DND-41 (cell line): ENCODE data around the gene HOXA4.

Experiments
- ATAC-seq: fragments of 200-7000 bp; cut with Tn5 transposase; 3 replicates; pipeline ENCODE4 v1.9.1; 2021; ENCODE audit warnings: low read depth; ENCODE audit not compliant: insufficient read depth
- DNase-seq: peaks from one replicate; pipeline ENCODE4 v3.0.0-alpha.2; 2020
- H2AFZ ChIP-seq: 2 replicates; pipeline ENCODE4 v1.6.0; 2012; ENCODE audit warnings: low read depth, low read length
- H3K27ac ChIP-seq: 2 replicates; pipeline ENCODE4 v1.5.1; 2012; ENCODE audit warnings: low read length, inconsistent platforms
- H3K27me3 ChIP-seq: fragments of 200-600 bp; sonication (generic); 2 replicates; pipeline ENCODE4 v1.6.0; 2012; ENCODE audit warnings: low read length, mild to moderate bottlenecking, inconsistent platforms; ENCODE audit not compliant: insufficient read depth, poor library complexity
- H3K36me3 ChIP-seq: 2 replicates; pipeline ENCODE4 v1.5.1; 2012; ENCODE audit warnings: low read length, inconsistent platforms; ENCODE audit not compliant: insufficient read depth
- H3K4me1 ChIP-seq: 2 replicates; pipeline ENCODE4 v1.5.1; 2012; ENCODE audit warnings: mild to moderate bottlenecking, low read length; ENCODE audit not compliant: insufficient read depth
- H3K4me2 ChIP-seq: 2 replicates; pipeline ENCODE4 v1.6.0; 2012; ENCODE audit warnings: mild to moderate bottlenecking, moderate library complexity, low read length, inconsistent platforms; ENCODE audit not compliant: insufficient read depth
- H3K4me3 ChIP-seq, 2 experiments: fragments of 200-600 bp in 1 of 2; shearing (Covaris generic) in 1 of 2; 2 replicates each; pipeline ENCODE4 v1.5.1; 2012 to 2016; ENCODE audit warnings: inconsistent platforms in 2 of 2, low read length in 2 of 2, mild to moderate bottlenecking in 2 of 2, low read depth in 1 of 2, moderate library complexity in 1 of 2
- H3K79me2 ChIP-seq: 2 replicates; pipeline ENCODE4 v1.6.0; 2012; ENCODE audit warnings: low read length, inconsistent platforms; ENCODE audit not compliant: insufficient read depth
- H3K9ac ChIP-seq: 2 replicates; pipeline ENCODE4 v1.6.0; 2012; ENCODE audit warnings: low read depth, mild to moderate bottlenecking, inconsistent platforms, low read length, moderate library complexity
- H3K9me3 ChIP-seq: 2 replicates; pipeline ENCODE4 v1.5.1; 2012; ENCODE audit warnings: low read length, moderate library complexity, mild to moderate bottlenecking, inconsistent platforms; ENCODE audit not compliant: insufficient read depth, severe bottlenecking
- H4K20me1 ChIP-seq: 2 replicates; pipeline ENCODE4 v1.6.0; 2012; ENCODE audit warnings: low read length; ENCODE audit not compliant: insufficient read depth
- EZH2 ChIP-seq: IDR thresholded peaks from 3 replicates; pipeline ENCODE4 v1.6.1; 2012; ENCODE audit warnings: borderline replicate concordance, low read depth, mild to moderate bottlenecking, moderate library complexity, low read length, inconsistent platforms; ENCODE audit not compliant: severe bottlenecking
- TF ChIP-seq, protein P1 (sequence below): IDR thresholded peaks from 2 replicates; pipeline ENCODE4 v1.5.1; 2012; ENCODE audit warnings: borderline replicate concordance, low read length, moderate library complexity, mild to moderate bottlenecking; ENCODE audit not compliant: poor library complexity, severe bottlenecking; ENCODE audit errors: extremely low read depth

The HOXA4 gene

DNA sequence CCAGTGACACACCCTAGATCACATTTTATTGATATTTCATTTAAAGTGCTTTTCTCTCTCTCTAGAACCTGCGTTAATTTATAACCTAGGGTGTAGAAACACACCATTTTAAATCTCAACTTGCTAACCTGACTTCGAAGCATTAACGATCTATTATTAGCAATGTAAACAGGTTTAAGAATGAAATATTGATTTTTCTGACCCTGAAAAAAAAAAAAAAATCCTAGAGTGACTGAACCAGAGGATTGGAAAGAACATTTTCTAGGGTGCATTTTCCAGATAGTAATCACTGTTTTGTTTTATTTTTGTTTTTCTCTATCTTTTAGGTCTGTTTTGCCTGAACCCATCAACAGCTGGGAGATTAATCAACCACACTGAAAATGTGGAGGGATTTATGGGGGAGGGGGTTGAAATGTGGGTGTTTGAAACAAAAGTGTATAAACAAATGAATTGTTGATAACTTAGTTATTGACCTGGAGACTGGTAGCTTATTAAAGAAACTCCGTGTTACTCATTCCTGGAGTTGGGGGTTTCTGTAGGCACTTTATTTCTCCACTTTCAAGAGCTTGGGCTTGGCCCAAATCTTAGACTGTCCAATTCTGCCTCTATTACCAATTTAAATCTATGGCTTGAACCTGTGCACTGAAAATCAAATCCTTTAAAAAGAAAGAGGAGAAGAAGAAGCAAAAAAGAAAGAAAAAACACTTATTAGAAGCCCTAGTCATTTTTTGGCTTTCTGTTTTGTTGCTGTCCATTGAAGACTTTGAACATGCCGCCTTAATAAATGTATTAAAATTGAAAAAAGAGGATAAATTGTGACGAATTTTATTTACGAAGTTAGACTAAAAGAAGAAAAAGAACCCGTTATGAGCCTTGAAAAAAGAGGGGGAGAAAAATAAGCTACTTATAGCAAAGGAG, 30.8 kb downstream of the HOXA4 start:
- H4K20me1 ChIP-seq = no peaks in the 10 kb centered on the region
- TF ChIP-seq, protein P1, sequence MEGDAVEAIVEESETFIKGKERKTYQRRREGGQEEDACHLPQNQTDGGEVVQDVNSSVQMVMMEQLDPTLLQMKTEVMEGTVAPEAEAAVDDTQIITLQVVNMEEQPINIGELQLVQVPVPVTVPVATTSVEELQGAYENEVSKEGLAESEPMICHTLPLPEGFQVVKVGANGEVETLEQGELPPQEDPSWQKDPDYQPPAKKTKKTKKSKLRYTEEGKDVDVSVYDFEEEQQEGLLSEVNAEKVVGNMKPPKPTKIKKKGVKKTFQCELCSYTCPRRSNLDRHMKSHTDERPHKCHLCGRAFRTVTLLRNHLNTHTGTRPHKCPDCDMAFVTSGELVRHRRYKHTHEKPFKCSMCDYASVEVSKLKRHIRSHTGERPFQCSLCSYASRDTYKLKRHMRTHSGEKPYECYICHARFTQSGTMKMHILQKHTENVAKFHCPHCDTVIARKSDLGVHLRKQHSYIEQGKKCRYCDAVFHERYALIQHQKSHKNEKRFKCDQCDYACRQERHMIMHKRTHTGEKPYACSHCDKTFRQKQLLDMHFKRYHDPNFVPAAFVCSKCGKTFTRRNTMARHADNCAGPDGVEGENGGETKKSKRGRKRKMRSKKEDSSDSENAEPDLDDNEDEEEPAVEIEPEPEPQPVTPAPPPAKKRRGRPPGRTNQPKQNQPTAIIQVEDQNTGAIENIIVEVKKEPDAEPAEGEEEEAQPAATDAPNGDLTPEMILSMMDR = no peak
- TF ChIP-seq EZH2 = no peak
- no peaks in the 10 kb centered on the region for H3K79me2 ChIP-seq
- no peaks in the 10 kb centered on the region for H3K36me3 ChIP-seq
- no peak overlapping the region for H3K27ac ChIP-seq
- H3K27me3 ChIP-seq = no peaks in the 10 kb centered on the region
- H2AFZ ChIP-seq = no peak overlapping the region
- H3K9me3 ChIP-seq = no peaks in the 10 kb centered on the region
- ATAC-seq = no peak
- DNase-seq = no peak
- H3K4me2 ChIP-seq = no peak overlapping the region
- no peak overlapping the region for H3K9ac ChIP-seq
- H3K4me1 ChIP-seq = no peaks in the 10 kb centered on the region
- no peak overlapping the region for H3K4me3 ChIP-seq

DNA sequence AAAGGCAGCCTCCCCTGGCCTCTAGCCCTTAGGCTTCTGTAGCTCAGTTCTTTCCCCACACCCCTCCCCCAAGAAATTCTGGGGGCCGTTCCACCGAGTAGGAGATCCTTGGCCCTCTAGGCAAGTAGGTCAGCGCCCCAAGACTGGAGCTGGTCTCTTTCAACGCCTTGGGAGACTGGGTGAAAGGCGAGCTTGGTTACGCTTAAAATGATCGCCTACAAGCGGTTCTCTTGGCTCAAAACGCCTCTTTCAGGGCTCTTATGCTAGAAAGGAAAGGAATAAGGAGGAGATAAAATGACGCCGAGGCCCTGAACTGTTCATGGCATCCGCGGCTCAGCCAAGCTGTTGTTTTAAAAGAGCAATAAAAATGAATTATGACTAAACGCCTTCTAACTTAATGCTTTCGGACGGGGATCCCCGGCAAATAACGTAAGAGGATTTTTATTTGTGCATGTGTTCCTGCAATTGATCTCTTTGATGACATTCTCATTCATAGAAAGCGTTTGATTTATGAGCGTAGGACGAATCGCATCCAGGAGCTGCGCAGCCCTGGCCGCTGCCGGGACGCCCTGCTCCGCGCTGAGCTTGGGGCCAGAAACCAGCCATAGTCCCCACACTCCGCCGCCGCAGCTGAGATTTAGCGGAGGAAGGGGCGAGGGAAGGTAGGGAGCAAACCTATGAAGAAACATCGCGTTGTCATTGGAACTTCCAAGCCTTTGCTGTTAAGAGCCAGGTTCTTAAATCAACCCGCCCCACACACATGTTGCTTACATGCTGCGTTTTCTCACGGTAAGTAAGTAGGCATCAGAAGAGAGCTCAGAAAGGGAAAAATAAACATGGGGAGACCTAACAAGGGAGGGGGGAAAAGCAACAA, 31.7 kb downstream of the HOXA4 start:
- TF ChIP-seq EZH2 = no peak
- TF ChIP-seq, protein P1 = no peak
- Histone ChIP-seq H3K9ac (no peak overlapping the region), H3K79me2 (no peaks in the 10 kb centered on the region), H3K4me3 (no peak overlapping the region), H4K20me1 (no peaks in the 10 kb centered on the region), H3K9me3 (no peaks in the 10 kb centered on the region), H3K4me1 (no peaks in the 10 kb centered on the region), H2AFZ (no peak overlapping the region), H3K36me3 (no peaks in the 10 kb centered on the region), H3K4me2 (no peak overlapping the region), H3K27me3 (no peaks in the 10 kb centered on the region), H3K27ac (no peak overlapping the region)
- ATAC-seq = no peak
- no peak for DNase-seq

DNA sequence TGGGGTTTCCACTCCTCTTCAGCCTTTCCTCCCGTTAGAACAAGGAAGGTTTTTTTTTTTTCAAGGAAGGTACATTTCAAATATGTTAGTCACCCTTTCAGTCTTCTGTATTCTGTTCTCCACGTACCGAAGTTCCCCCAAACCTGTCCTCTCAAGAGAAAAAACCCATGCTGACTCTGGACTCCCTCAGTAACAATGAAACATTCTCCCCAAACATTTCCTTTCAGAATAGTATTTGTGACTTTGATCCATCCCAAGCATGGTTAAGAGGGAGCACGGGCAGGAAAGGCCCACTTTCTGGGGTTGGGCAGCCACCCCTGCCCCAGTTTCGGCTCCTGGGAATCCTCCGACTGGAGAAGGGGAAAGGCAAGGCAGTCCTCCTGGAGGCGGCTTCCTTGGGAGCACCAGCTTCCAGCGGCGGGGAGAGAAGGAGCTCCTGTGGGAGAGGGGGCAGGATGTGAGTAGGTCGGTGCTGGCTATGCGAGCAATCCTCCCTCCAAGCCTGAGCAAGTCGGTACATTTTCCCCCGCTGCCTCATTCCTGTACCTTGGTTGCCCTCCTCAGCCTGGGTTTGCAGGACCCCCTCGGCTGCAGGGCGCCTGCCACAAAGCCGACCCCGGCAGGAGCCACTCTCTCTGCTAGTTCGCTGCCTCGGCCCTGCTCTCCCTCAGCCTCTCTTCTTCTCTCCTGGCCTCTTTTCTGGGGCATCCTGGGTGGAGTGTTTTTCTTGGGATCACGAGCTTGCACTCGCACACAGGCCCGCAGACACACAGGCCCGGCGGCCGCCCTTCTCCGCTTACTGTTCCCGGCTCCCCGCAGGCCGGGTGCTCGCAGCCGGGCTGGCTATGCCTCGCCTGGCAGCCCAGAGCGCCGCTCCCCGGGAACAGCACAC, 32.6 kb downstream of the HOXA4 start:
- TF ChIP-seq, protein P1 = no peak
- TF ChIP-seq EZH2 = no peak
- Histone ChIP-seq H3K4me3 (no peak overlapping the region), H3K79me2 (no peaks in the 10 kb centered on the region), H3K4me2 (no peak overlapping the region), H3K9me3 (no peaks in the 10 kb centered on the region), H3K27me3 (no peaks in the 10 kb centered on the region), H3K27ac (no peak overlapping the region), H4K20me1 (no peaks in the 10 kb centered on the region), H3K36me3 (no peaks in the 10 kb centered on the region), H3K4me1 (no peaks in the 10 kb centered on the region), H3K9ac (no peak overlapping the region), H2AFZ (no peak overlapping the region)
- DNase-seq (no peak), ATAC-seq (no peak)
